GM23338 (cell line): ENCODE data around the gene ITPR2. TPM values are rescaled to one million over a fixed set of nuclear protein-coding genes. Genes with fewer than 3 reads are reported as not detected.

Experiments used
- ATAC-seq: fragments of 200-7000 bp; cut with Tn5 transposase; 3 replicates; pipeline ENCODE4 v1.9.1; 2020
- DNase-seq: peaks from one replicate; pipeline ENCODE4 v3.0.0-alpha.2; 2015; ENCODE audit warnings: low spot score
- H2AFZ ChIP-seq: fragments of 200-600 bp; sonication (generic); 2 replicates; pipeline ENCODE4 v1.8.0; 2016; ENCODE audit warnings: antibody characterized with exemption, mild to moderate bottlenecking, moderate library complexity
- H3F3A ChIP-seq: fragments of 200-600 bp; sonication (generic); replicated peaks from 2 replicates; pipeline ENCODE4 v1.8.0; 2017; ENCODE audit warnings: antibody characterized with exemption, mixed run types, low read depth
- H3K27ac ChIP-seq: fragments of 200-600 bp; sonication (generic); 2 replicates; pipeline ENCODE4 v1.6.1; 2016; ENCODE audit warnings: low read depth
- H3K27me3 ChIP-seq: fragments of 200-600 bp; sonication (generic); 2 replicates; pipeline ENCODE4 v1.8.0; 2016; ENCODE audit warnings: mild to moderate bottlenecking, mixed run types, moderate library complexity; ENCODE audit not compliant: insufficient read depth
- H3K36me3 ChIP-seq: fragments of 200-600 bp; sonication (generic); 2 replicates; pipeline ENCODE4 v1.8.0; 2016; ENCODE audit warnings: mild to moderate bottlenecking; ENCODE audit not compliant: insufficient read depth
- H3K4me1 ChIP-seq: fragments of 200-600 bp; sonication (generic); 2 replicates; pipeline ENCODE4 v1.8.0; 2016; ENCODE audit warnings: mild to moderate bottlenecking, moderate library complexity; ENCODE audit not compliant: insufficient read depth
- H3K4me2 ChIP-seq: fragments of 200-600 bp; sonication (generic); 2 replicates; pipeline ENCODE4 v1.7.1; 2017; ENCODE audit warnings: mixed run types
- H3K4me3 ChIP-seq: fragments of 200-600 bp; sonication (generic); 2 replicates; pipeline ENCODE4 v1.6.1; 2016; ENCODE audit warnings: mixed run types
- H3K79me2 ChIP-seq: fragments of 200-600 bp; sonication (generic); replicated peaks from 2 replicates; pipeline ENCODE4 v1.8.0; 2017; ENCODE audit warnings: mild to moderate bottlenecking; ENCODE audit not compliant: insufficient read depth
- H3K9me2 ChIP-seq: fragments of 200-600 bp; sonication (generic); 2 replicates; pipeline ENCODE4 v1.8.0; 2017; ENCODE audit not compliant: insufficient read depth
- H4K20me1 ChIP-seq: fragments of 200-600 bp; sonication (generic); replicated peaks from 2 replicates; pipeline ENCODE4 v1.8.0; 2017; ENCODE audit warnings: mild to moderate bottlenecking; ENCODE audit not compliant: insufficient read depth
- H3K27ac Mint-ChIP-seq: 2 replicates; pipeline ENCODE4 v1.8.0; 2020; ENCODE audit warnings: inconsistent platforms, mild to moderate bottlenecking, moderate library complexity, mixed read lengths
- H3K27me3 Mint-ChIP-seq: 3 replicates; pipeline ENCODE4 v1.8.0; 2022; ENCODE audit warnings: low read depth, mild to moderate bottlenecking, moderate library complexity, mixed read lengths, inconsistent platforms; ENCODE audit not compliant: insufficient read depth, poor library complexity
- H3K36me3 Mint-ChIP-seq: 3 replicates; pipeline ENCODE4 v1.8.0; 2021; ENCODE audit warnings: low read depth, mild to moderate bottlenecking, inconsistent platforms, moderate library complexity, mixed read lengths
- H3K4me1 Mint-ChIP-seq: 3 replicates; pipeline ENCODE4 v1.8.0; 2020; ENCODE audit warnings: mild to moderate bottlenecking, inconsistent platforms, mixed read lengths
- H3K4me3 Mint-ChIP-seq: 3 replicates; pipeline ENCODE4 v1.8.0; 2021; ENCODE audit warnings: moderate library complexity, mild to moderate bottlenecking, inconsistent platforms, mixed read lengths
- H3K9me3 Mint-ChIP-seq: 3 replicates; pipeline ENCODE4 v1.8.0; 2020; ENCODE audit warnings: moderate library complexity, mild to moderate bottlenecking, inconsistent platforms, mixed read lengths
- CREB1 ChIP-seq: fragments of 250-450 bp; sonication (Bioruptor Pico); IDR thresholded peaks from 2 replicates; pipeline ENCODE4 v1.5.0; 2020; ENCODE audit warnings: low read depth, mild to moderate bottlenecking, moderate library complexity
- EZH2 ChIP-seq: fragments of 200-600 bp; sonication (generic); IDR thresholded peaks from one replicate; pipeline ENCODE4 v1.8.0; 2017; ENCODE audit warnings: antibody characterized with exemption, mild to moderate bottlenecking, low read depth; ENCODE audit not compliant: unreplicated experiment
- EZH2phosphoT487 ChIP-seq: fragments of 200-600 bp; sonication (generic); IDR thresholded peaks from one replicate; pipeline ENCODE4 v1.8.1; 2018; ENCODE audit warnings: antibody characterized with exemption; ENCODE audit not compliant: unreplicated experiment
- JUNB ChIP-seq: IDR thresholded peaks from one replicate; pipeline ENCODE4 v1.6.1; 2016; ENCODE audit warnings: antibody characterized with exemption; ENCODE audit not compliant: unreplicated experiment
- NANOG ChIP-seq: IDR thresholded peaks from 2 replicates; pipeline ENCODE4 v1.6.1; 2016; ENCODE audit warnings: antibody characterized with exemption, borderline replicate concordance
- POLR2AphosphoS5 ChIP-seq: IDR thresholded peaks from 2 replicates; pipeline ENCODE4 v1.6.1; 2016; ENCODE audit warnings: antibody characterized with exemption, low read depth
- STAT1 ChIP-seq: IDR thresholded peaks from one replicate; pipeline ENCODE4 v1.6.1; 2016; ENCODE audit warnings: antibody characterized with exemption; ENCODE audit not compliant: unreplicated experiment
- ZNF114 ChIP-seq: fragments of 250-450 bp; sonication (Bioruptor Pico); IDR thresholded peaks from 2 replicates; pipeline ENCODE4 v1.5.0; 2020; ENCODE audit warnings: mild to moderate bottlenecking, moderate library complexity
- ZNF331 ChIP-seq: fragments of 250-450 bp; sonication (Bioruptor Pico); IDR thresholded peaks from 2 replicates; pipeline ENCODE4 v1.5.0; 2020; ENCODE audit warnings: low read depth, mild to moderate bottlenecking, moderate library complexity
- polyA plus RNA-seq: library from polyadenylated mRNA; unstranded; fragments of >200 nt; fragmentation: Nextera tagmentation; extraction: Ambion mirVana; gene quantifications from 2 replicates; pipeline ENCODE4 v1.2.1, GENCODE V29; 2016
- total RNA-seq: library from RNA; depleted of rRNA; stranded (reverse); fragments of >200 nt; shearing (Covaris generic); gene quantifications from 2 replicates; pipeline ENCODE4 v1.2.3, GENCODE V29; 2014
- TF ChIP-seq, protein P1 (sequence below), 2 experiments: fragments of 200-600 bp in 1 of 2; sonication (generic) in 1 of 2; conservative IDR thresholded peaks; 2 replicates each; pipeline versions ENCODE4 v1.5.1 to v1.6.1; 2016 to 2017; ENCODE audit warnings: antibody characterized with exemption in 2 of 2, low read depth in 2 of 2, mild to moderate bottlenecking in 2 of 2, moderate library complexity in 1 of 2
- TF ChIP-seq, protein P2 (sequence below): IDR thresholded peaks from 2 replicates; pipeline ENCODE4 v1.6.1; 2016; ENCODE audit warnings: antibody characterized with exemption
- TF ChIP-seq, protein P3 (sequence below): fragments of 250-450 bp; sonication (Bioruptor Pico); IDR thresholded peaks from 2 replicates; pipeline ENCODE4 v1.5.0; 2020; ENCODE audit warnings: mild to moderate bottlenecking, moderate library complexity

The ITPR2 gene
- total and polyA plus RNA-seq, 2 experiments from 2014 or later: 44.5 to 65.2 TPM

DNA sequence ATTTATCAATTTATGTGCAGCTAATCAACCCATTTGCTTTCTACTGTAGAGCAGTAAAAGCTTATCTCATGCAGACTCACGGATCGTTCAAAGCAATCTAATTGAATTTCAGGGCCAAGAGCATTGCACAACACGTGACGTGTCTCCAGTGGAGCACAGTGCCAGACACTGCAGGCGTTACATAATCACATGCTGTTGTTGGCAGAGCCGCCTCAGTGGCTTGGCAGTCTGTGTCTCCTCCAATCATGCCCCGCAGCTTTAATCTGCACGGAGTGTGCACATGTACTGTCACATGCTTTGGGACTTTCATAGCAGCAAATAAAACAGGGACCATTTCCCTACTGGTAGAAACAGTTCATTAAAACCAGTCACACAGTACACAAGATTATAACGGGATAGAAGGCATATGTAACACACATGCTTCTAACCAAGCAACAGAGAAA, 309.3 kb downstream of the ITPR2 start:
- ATAC-seq: no peak
- no peak for TF ChIP-seq NANOG
- TF ChIP-seq STAT1: no peak
- TF ChIP-seq CREB1: no peak
- TF ChIP-seq, protein P1, sequence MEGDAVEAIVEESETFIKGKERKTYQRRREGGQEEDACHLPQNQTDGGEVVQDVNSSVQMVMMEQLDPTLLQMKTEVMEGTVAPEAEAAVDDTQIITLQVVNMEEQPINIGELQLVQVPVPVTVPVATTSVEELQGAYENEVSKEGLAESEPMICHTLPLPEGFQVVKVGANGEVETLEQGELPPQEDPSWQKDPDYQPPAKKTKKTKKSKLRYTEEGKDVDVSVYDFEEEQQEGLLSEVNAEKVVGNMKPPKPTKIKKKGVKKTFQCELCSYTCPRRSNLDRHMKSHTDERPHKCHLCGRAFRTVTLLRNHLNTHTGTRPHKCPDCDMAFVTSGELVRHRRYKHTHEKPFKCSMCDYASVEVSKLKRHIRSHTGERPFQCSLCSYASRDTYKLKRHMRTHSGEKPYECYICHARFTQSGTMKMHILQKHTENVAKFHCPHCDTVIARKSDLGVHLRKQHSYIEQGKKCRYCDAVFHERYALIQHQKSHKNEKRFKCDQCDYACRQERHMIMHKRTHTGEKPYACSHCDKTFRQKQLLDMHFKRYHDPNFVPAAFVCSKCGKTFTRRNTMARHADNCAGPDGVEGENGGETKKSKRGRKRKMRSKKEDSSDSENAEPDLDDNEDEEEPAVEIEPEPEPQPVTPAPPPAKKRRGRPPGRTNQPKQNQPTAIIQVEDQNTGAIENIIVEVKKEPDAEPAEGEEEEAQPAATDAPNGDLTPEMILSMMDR (conservative IDR thresholded peaks at IDR 0.05; ENCODE audit: low read depth in 2 of 2): no peak
- TF ChIP-seq POLR2AphosphoS5: no peak
- no peak for TF ChIP-seq ZNF114 (CRISPR knock-in tag)
- TF ChIP-seq EZH2phosphoT487: no peak
- no peak for TF ChIP-seq EZH2
- TF ChIP-seq JUNB: no peak
- TF ChIP-seq ZNF331: no peak
- Histone ChIP-seq H3K4me2 (no peak overlapping the region), H3K27me3 (no peaks in the 10 kb centered on the region), H3K4me1 (no peaks in the 10 kb centered on the region), H3K79me2 (no peaks in the 10 kb centered on the region), H2AFZ (no peak overlapping the region), H3K4me3 (no peak overlapping the region), H3K27ac (no peak overlapping the region), H3K36me3 (no peaks in the 10 kb centered on the region), H3F3A (no peaks in the 10 kb centered on the region), H3K9me2 (no peaks in the 10 kb centered on the region), H4K20me1 (no peaks in the 10 kb centered on the region)
- peaks cover 14% of the 10 kb centered on the region for H3K4me1 Mint-ChIP-seq
- peaks cover 36% of the 10 kb centered on the region for H3K36me3 Mint-ChIP-seq
- peaks cover 17% of the 10 kb centered on the region for H3K9me3 Mint-ChIP-seq
- no peaks in the 10 kb centered on the region for H3K27me3 Mint-ChIP-seq
- no peak for DNase-seq
- peak overlapping the region; percentile 68; the same call in 1 of the 2 replicates for H3K27ac Mint-ChIP-seq
- H3K4me3 Mint-ChIP-seq: no peak overlapping the region

DNA sequence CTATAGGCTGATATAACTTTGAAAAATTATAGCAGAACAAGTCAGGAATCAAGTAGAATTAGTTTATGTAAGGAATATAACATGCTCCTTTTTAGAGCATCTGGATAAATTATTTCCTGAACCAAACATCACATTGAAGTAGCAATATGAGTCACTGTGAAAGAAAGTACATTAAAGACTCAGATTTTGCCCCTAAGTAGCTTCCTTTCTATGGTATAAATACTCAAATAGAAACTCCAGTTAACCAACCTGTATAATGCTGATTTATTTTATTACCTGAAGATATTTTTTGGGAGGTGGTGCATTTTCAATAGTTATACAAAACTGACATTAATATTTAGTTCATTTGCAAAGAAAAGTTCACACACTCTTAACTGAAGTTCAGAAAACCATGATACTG, 312.1 kb downstream of the ITPR2 start:
- Mint-ChIP-seq H3K27ac (no peak overlapping the region), H3K4me3 (no peak overlapping the region)
- TF ChIP-seq, protein P2, sequence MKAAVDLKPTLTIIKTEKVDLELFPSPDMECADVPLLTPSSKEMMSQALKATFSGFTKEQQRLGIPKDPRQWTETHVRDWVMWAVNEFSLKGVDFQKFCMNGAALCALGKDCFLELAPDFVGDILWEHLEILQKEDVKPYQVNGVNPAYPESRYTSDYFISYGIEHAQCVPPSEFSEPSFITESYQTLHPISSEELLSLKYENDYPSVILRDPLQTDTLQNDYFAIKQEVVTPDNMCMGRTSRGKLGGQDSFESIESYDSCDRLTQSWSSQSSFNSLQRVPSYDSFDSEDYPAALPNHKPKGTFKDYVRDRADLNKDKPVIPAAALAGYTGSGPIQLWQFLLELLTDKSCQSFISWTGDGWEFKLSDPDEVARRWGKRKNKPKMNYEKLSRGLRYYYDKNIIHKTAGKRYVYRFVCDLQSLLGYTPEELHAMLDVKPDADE: no peak
- TF ChIP-seq, protein P3, sequence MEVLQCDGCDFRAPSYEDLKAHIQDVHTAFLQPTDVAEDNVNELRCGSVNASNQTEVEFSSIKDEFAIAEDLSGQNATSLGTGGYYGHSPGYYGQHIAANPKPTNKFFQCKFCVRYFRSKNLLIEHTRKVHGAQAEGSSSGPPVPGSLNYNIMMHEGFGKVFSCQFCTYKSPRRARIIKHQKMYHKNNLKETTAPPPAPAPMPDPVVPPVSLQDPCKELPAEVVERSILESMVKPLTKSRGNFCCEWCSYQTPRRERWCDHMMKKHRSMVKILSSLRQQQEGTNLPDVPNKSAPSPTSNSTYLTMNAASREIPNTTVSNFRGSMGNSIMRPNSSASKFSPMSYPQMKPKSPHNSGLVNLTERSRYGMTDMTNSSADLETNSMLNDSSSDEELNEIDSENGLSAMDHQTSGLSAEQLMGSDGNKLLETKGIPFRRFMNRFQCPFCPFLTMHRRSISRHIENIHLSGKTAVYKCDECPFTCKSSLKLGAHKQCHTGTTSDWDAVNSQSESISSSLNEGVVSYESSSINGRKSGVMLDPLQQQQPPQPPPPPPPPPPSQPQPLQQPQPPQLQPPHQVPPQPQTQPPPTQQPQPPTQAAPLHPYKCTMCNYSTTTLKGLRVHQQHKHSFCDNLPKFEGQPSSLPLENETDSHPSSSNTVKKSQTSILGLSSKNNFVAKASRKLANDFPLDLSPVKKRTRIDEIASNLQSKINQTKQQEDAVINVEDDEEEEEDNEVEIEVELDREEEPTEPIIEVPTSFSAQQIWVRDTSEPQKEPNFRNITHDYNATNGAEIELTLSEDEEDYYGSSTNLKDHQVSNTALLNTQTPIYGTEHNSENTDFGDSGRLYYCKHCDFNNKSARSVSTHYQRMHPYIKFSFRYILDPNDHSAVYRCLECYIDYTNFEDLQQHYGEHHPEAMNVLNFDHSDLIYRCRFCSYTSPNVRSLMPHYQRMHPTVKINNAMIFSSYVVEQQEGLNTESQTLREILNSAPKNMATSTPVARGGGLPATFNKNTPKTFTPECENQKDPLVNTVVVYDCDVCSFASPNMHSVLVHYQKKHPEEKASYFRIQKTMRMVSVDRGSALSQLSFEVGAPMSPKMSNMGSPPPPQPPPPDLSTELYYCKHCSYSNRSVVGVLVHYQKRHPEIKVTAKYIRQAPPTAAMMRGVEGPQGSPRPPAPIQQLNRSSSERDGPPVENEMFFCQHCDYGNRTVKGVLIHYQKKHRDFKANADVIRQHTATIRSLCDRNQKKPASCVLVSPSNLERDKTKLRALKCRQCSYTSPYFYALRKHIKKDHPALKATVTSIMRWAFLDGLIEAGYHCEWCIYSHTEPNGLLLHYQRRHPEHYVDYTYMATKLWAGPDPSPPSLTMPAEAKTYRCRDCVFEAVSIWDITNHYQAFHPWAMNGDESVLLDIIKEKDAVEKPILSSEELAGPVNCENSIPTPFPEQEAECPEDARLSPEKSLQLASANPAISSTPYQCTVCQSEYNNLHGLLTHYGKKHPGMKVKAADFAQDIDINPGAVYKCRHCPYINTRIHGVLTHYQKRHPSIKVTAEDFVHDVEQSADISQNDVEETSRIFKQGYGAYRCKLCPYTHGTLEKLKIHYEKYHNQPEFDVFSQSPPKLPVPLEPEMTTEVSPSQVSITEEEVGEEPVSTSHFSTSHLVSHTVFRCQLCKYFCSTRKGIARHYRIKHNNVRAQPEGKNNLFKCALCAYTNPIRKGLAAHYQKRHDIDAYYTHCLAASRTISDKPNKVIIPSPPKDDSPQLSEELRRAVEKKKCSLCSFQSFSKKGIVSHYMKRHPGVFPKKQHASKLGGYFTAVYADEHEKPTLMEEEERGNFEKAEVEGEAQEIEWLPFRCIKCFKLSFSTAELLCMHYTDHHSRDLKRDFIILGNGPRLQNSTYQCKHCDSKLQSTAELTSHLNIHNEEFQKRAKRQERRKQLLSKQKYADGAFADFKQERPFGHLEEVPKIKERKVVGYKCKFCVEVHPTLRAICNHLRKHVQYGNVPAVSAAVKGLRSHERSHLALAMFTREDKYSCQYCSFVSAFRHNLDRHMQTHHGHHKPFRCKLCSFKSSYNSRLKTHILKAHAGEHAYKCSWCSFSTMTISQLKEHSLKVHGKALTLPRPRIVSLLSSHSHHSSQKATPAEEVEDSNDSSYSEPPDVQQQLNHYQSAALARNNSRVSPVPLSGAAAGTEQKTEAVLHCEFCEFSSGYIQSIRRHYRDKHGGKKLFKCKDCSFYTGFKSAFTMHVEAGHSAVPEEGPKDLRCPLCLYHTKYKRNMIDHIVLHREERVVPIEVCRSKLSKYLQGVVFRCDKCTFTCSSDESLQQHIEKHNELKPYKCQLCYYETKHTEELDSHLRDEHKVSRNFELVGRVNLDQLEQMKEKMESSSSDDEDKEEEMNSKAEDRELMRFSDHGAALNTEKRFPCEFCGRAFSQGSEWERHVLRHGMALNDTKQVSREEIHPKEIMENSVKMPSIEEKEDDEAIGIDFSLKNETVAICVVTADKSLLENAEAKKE (CRISPR knock-in tag): no peak
- no peak for TF ChIP-seq CREB1
- no peak for TF ChIP-seq NANOG

More for the DNA sequence above, 312.1 kb downstream of the ITPR2 start:
- Histone ChIP-seq H2AFZ (no peak overlapping the region), H3K4me3 (no peak overlapping the region), H3K36me3 (no peaks in the 10 kb centered on the region), H3F3A (no peaks in the 10 kb centered on the region), H3K4me2 (no peak overlapping the region), H3K27me3 (no peaks in the 10 kb centered on the region), H3K9me2 (no peaks in the 10 kb centered on the region), H3K4me1 (no peaks in the 10 kb centered on the region), H4K20me1 (no peaks in the 10 kb centered on the region), H3K79me2 (no peaks in the 10 kb centered on the region), H3K27ac (no peak overlapping the region)
- no peak for ATAC-seq
- no peak for DNase-seq
- H3K27me3 Mint-ChIP-seq: no peaks in the 10 kb centered on the region
- H3K9me3 Mint-ChIP-seq: peaks cover 11% of the 10 kb centered on the region
- peaks cover 34% of the 10 kb centered on the region for H3K36me3 Mint-ChIP-seq
- peaks cover 14% of the 10 kb centered on the region for H3K4me1 Mint-ChIP-seq
